Thoracic aorta (tissue), 2 donors: Measurements from ENCODE around the gene NOP9. TPM values are rescaled to one million over a fixed set of nuclear protein-coding genes. Genes with fewer than 3 reads are reported as not detected.
"Not testable (repeated sequence)": the region's sequence is repeated elsewhere in the genome, so short reads cannot be mapped to it uniquely, and the experiment has no call there.

Experiments
- ATAC-seq: fragments of 150-250 bp; one replicate; pipeline ENCODE4 v1.8.0; 2017; ENCODE audit warnings: low read depth; ENCODE audit not compliant: insufficient number of reproducible peaks, low FRiP score
- DNase-seq: peaks from one replicate; pipeline ENCODE4 v3.0.0-alpha.2; 2020; ENCODE audit warnings: low spot score
- H3K27ac ChIP-seq, 2 donors: fragments of 200-600 bp; sonication (generic); 1 replicate in 1 of 2; 2 replicates in 1 of 2; pipeline ENCODE4 v1.5.1; 2016; ENCODE audit warnings: mild to moderate bottlenecking in 2 of 2, moderate library complexity in 2 of 2
- H3K27me3 ChIP-seq: fragments of 200-600 bp; sonication (generic); replicated peaks from 2 replicates; pipeline ENCODE4 v1.6.0; 2016; ENCODE audit warnings: mild to moderate bottlenecking; ENCODE audit not compliant: insufficient read depth
- H3K36me3 ChIP-seq: fragments of 200-600 bp; sonication (generic); one replicate; pipeline ENCODE4 v1.5.1; 2016
- H3K4me1 ChIP-seq, 2 donors: fragments of 200-600 bp; sonication (generic); 1 replicate in 1 of 2; 2 replicates in 1 of 2; pipeline versions ENCODE4 v1.5.1 to v1.6.0; 2016; ENCODE audit warnings: low read depth in 2 of 2, mild to moderate bottlenecking in 1 of 2; ENCODE audit not compliant: control insufficient read depth in 1 of 2
- H3K4me3 ChIP-seq: fragments of 200-600 bp; sonication (generic); 2 replicates; pipeline ENCODE4 v1.5.1; 2016; ENCODE audit warnings: mild to moderate bottlenecking
- H3K9me3 ChIP-seq: fragments of 200-600 bp; sonication (generic); 2 replicates; pipeline ENCODE4 v1.5.1; 2016
- total RNA-seq, 2 donors: library from RNA; depleted of rRNA; stranded (reverse); fragments of >200 nt; gene quantifications; one replicate each; pipeline versions ENCODE4 v1.1.0 to v1.2.3, GENCODE V29; 2016
- TF ChIP-seq, protein P1 (sequence below): fragments of 200-600 bp; sonication (generic); IDR thresholded peaks from one replicate; pipeline ENCODE4 v1.5.1; 2019; ENCODE audit warnings: antibody characterized with exemption

The NOP9 gene
- total RNA-seq, 2 donors from 2014 or later: 15.8 to 19.2 TPM

DNA sequence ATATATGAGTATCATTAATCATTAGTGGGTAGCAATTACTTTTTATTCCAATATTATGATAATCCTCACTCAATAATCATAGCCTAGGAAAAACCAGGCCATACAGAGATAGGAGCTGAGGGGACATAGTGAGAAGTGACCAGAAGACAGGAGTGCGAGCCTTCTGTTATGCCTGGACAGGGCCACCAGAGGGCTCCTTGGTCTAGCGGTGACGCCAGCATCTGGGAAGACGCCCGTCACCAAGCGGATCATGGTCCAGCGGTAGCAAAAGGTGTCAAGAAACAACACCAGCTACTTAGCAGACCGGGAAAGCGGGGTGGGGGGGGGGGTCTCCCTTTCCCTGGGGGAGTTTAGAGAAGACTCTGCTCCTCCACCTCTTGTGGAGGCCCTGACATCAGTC, 28.3 kb downstream of the NOP9 start:
- H3K27me3 ChIP-seq, H3K36me3 ChIP-seq, ATAC-seq, H3K27ac ChIP-seq, DNase-seq, H3K9me3 ChIP-seq, H3K4me3 ChIP-seq: not testable (repeated sequence)
- TF ChIP-seq, protein P1, sequence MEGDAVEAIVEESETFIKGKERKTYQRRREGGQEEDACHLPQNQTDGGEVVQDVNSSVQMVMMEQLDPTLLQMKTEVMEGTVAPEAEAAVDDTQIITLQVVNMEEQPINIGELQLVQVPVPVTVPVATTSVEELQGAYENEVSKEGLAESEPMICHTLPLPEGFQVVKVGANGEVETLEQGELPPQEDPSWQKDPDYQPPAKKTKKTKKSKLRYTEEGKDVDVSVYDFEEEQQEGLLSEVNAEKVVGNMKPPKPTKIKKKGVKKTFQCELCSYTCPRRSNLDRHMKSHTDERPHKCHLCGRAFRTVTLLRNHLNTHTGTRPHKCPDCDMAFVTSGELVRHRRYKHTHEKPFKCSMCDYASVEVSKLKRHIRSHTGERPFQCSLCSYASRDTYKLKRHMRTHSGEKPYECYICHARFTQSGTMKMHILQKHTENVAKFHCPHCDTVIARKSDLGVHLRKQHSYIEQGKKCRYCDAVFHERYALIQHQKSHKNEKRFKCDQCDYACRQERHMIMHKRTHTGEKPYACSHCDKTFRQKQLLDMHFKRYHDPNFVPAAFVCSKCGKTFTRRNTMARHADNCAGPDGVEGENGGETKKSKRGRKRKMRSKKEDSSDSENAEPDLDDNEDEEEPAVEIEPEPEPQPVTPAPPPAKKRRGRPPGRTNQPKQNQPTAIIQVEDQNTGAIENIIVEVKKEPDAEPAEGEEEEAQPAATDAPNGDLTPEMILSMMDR: peak; percentile 62
- H3K4me1 ChIP-seq: peaks cover 7 to 14% of the 10 kb centered on the region in 2 donors

DNA sequence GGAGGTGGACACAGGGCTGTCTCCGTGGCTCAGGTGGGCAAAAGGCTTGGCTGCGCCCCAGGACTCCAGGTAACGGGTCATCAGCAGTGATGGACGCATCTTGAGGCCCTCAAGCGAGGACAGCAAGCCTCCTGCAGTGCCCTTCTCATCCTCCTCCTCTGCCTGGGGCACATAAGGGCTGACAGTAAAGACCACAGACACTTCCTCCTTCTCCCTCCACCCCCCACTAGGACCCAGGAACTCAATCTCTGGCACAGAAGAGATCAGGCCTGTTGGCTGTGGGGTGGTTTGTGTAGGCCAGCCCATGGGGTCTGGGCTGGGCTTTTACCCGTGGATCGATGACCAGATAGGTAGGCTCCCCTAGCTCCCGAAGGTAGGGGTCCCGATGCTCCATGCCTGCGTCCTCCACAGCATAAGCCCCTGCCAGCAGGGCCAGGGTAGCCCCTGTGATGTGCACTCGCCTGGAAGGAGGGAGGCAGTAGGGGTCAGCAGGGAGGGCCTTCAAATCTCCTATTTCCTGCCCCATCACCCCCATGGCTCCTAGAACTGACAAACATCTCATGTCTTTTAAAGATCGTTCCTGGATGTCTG, 29.5 kb downstream of the NOP9 start:
- Histone ChIP-seq H3K4me1 (peaks cover 16 to 26% of the 10 kb centered on the region in 2 donors), H3K9me3 (no peaks in the 10 kb centered on the region), H3K4me3 (no peak overlapping the region), H3K27me3 (peaks cover 2% of the 10 kb centered on the region), H3K27ac (no peak overlapping the region), H3K36me3 (no peaks in the 10 kb centered on the region)
- TF ChIP-seq, protein P1: no peak
- DNase-seq: no peak
- ATAC-seq: no peak

DNA sequence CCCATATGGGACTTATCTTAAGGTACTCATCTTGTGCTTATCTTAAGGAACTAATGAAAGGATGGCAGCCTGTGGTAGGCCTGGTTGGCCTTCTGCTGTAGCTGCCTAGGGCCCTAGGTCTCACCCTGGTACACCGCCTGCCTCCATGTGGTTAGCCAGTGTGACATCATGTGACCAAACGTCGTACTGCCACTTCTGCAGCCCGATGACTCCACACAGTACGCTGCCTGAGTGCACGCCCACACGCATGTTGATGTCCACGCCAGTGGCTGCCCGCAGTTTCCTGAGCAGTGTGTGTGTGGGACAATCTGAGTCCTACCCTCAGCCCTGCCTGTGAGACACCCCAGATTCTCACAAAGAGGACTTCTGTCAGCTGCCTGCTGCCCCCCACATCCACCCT, 30.1 kb downstream of the NOP9 start:
- H3K9me3 ChIP-seq: no peaks in the 10 kb centered on the region
- H3K36me3 ChIP-seq: no peaks in the 10 kb centered on the region
- ATAC-seq (no peak), DNase-seq (no peak)
- peaks cover 3% of the 10 kb centered on the region for H3K27me3 ChIP-seq
- TF ChIP-seq, protein P1: no peak
- H3K4me3 ChIP-seq: no peak overlapping the region
- H3K27ac ChIP-seq: no peak overlapping the region
- H3K4me1 ChIP-seq: peaks cover 22 to 32% of the 10 kb centered on the region in 2 donors

DNA sequence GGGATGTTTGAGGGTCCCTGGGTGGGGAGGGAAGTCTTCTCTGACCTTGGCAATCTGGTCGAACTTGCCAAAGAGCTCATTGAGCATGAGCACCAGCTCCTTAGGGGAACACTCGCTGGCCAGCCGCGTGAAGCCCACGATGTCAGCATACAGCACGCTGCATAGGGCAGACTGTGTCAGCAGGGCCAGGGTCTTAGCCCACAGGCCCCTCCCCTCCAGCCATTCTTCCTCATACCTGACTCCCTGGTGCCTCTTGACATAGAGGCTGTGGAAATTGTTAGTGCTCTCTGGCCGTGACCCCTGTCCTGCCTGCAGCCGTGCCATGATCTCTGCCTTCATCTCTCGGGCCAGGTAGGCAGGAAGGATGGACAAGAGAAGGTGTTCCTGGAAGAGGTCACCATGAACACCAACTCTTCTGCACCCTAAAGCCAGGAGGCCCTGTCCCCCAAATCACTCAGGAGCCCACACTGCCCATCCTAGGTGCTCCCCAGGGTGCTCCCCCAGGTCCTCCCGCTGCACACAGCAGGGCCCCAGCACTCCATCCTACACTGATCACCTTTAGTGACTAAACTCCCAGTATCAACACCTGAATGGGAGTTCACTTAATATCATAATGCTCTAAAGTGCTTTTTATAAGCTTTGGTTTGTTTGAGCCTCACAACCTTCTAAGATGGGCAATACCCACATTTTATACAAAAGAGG, 31.5 kb downstream of the NOP9 start:
- Histone ChIP-seq H3K27me3 (peaks cover 3% of the 10 kb centered on the region), H3K36me3 (no peaks in the 10 kb centered on the region), H3K4me1 (peaks cover 22 to 36% of the 10 kb centered on the region in 2 donors), H3K4me3 (no peak overlapping the region), H3K9me3 (no peaks in the 10 kb centered on the region), H3K27ac (no peak overlapping the region)
- DNase-seq (no peak), ATAC-seq (no peak)
- TF ChIP-seq, protein P1: no peak

DNA sequence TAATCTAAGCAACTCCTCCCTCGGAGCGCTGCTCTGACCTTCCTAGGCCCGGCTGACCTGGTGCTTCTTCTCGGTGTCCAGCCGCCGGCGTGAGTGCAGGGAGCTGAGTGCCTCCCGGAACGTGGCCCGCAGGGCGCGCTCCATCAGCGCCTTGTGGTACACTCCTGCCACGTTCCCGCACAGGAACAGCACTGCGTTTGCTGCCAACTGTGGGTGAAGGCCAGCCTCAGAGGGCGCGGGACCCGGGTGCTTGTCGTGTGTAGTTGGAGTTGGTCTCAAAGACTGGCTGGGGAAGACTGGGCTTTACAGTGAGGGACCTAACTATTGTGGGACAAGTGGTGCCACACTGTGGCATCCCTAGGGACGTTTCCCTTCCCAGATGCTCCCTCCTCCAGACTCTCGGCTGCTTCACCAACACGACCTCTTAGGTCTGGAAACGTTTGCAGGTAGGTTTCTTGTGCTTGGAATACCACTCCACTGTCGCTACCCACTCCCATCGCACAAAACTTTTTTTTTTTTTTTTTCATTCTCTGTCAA, 32.1 kb downstream of the NOP9 start:
- no peak for DNase-seq
- TF ChIP-seq, protein P1: no peak
- Histone ChIP-seq H3K4me1 (peaks cover 22 to 36% of the 10 kb centered on the region in 2 donors), H3K9me3 (no peaks in the 10 kb centered on the region), H3K27ac (no peak overlapping the region), H3K27me3 (peaks cover 3% of the 10 kb centered on the region), H3K4me3 (peak overlapping the region; percentile 64), H3K36me3 (no peaks in the 10 kb centered on the region)
- no peak for ATAC-seq
